Esophagus squamous epithelium (tissue), 4 donors: ENCODE results near the gene PPP1CC.

Experiments used
- CTCF ChIP-seq, 6 experiments: fragments of 450-650 bp in 4 of 6; fragments of 200-600 bp in 2 of 6; sonication (generic) in 2 of 6; IDR thresholded peaks; one replicate each; pipeline ENCODE4 v1.5.1; 2016 to 2019; ENCODE audit warnings: antibody characterized with exemption in 6 of 6, mild to moderate bottlenecking in 4 of 6, moderate library complexity in 4 of 6
- POLR2A ChIP-seq, 4 donors: fragments of 450-650 bp; IDR thresholded peaks; one replicate each; pipeline ENCODE4 v1.6.1; 2017; ENCODE audit warnings: antibody characterized with exemption in 4 of 4, mild to moderate bottlenecking in 4 of 4, moderate library complexity in 3 of 4

GRCh38 chr12:110746550-110746949 is 3.9 kb upstream of the PPP1CC start:
- TF ChIP-seq CTCF (IDR thresholded peaks at IDR 0.05) (no peak), POLR2A (IDR thresholded peaks at IDR 0.05) (no peak)
